ENCODE data around the gene UCHL3. TPM values are rescaled to one million over a fixed set of nuclear protein-coding genes. Genes with fewer than 3 reads are reported as not detected.

Gene UCHL3
- total and polyA plus RNA-seq, 2 of the 8 experiments (the other 6 are each of a cell fraction or from before 2014, with no cell fraction given), result 33.0 to 61.1 TPM

Other genes starting within 250 kb of the UCHL3 start
- gene TBC1D4, start 67.6 kb upstream of the UCHL3 start, total RNA-seq (2021; fragmentation: NEBNext Ultra II Directional; extraction: Animal tissue kit (Norgen Biotek cat#: 25700)), result 37.5 and 39.0 TPM in 2 replicates
- gene TBC1D4, start 67.6 kb upstream of the UCHL3 start, polyA plus RNA-seq (2011; rRNA removed), result 11.6 and 16.7 TPM in 2 replicates
- 122 and 139 TPM in 2 replicates for gene COMMD6, start 11.9 kb upstream of the UCHL3 start, total RNA-seq (2021; fragmentation: NEBNext Ultra II Directional; extraction: Animal tissue kit (Norgen Biotek cat#: 25700))
- 36.2 and 53.2 TPM in 2 replicates for gene COMMD6, start 11.9 kb upstream of the UCHL3 start, polyA plus RNA-seq (2011; rRNA removed)
- 24.3 and 28.3 TPM in 2 replicates for gene LMO7, start 86.5 kb downstream of the UCHL3 start, total RNA-seq (2021; fragmentation: NEBNext Ultra II Directional; extraction: Animal tissue kit (Norgen Biotek cat#: 25700))
- gene LMO7, start 86.5 kb downstream of the UCHL3 start, polyA plus RNA-seq (2011; rRNA removed), result 8.1 and 11.3 TPM in 2 replicates

All from H1 (cell line).